HepG2 (cell line): Measurements from ENCODE around the gene EMP2. TPM values are rescaled to one million over a fixed set of nuclear protein-coding genes. Genes with fewer than 3 reads are reported as not detected.

Experiments
- HDAC6 ChIP-seq: fragments of 200-600 bp; sonication (generic); IDR thresholded peaks from 2 replicates; pipeline ENCODE4 v1.7.0; 2017; ENCODE audit warnings: mild to moderate bottlenecking, antibody characterized with exemption, low read length, low read depth
- HOXA5 ChIP-seq: sonication (generic); formaldehyde crosslinking; IDR thresholded peaks from 2 replicates; pipeline ENCODE4 v1.4.0; 2020; ENCODE audit warnings: missing genetic modification reagents
- IRX3 ChIP-seq: sonication (generic); formaldehyde crosslinking; IDR thresholded peaks from 2 replicates; pipeline ENCODE4 v1.8.1; 2023; ENCODE audit warnings: mild to moderate bottlenecking, low read depth, missing genetic modification reagents, borderline replicate concordance
- MAF1 ChIP-seq: sonication (generic); formaldehyde crosslinking; IDR thresholded peaks from 2 replicates; pipeline ENCODE4 v1.5.0; 2020; ENCODE audit warnings: missing genetic modification reagents, borderline replicate concordance
- PAF1 ChIP-seq: IDR thresholded peaks from 2 replicates; pipeline ENCODE4 v1.6.1; 2016; ENCODE audit warnings: missing genetic modification reagents, missing compliant biosample characterization
- PCBP2 ChIP-seq: fragments of 200-400 bp; formaldehyde crosslinking; optimal IDR thresholded peaks from 2 replicates; pipeline ENCODE3; 2018; ENCODE audit warnings: low read length, low read depth; ENCODE audit not compliant: poor library complexity, severe bottlenecking
- TBX2 ChIP-seq: sonication (generic); formaldehyde crosslinking; IDR thresholded peaks from 2 replicates; pipeline ENCODE4 v1.5.0; 2020; ENCODE audit warnings: missing genetic modification reagents, mild to moderate bottlenecking, borderline replicate concordance
- ZNF232 ChIP-seq: sonication (generic); formaldehyde crosslinking; IDR thresholded peaks from 2 replicates; pipeline ENCODE4 v1.4.0; 2020; ENCODE audit warnings: missing genetic modification reagents, borderline replicate concordance
- ZNF546 ChIP-seq: sonication (generic); formaldehyde crosslinking; conservative IDR thresholded peaks from 2 replicates; pipeline ENCODE4 v1.8.1; 2023; ENCODE audit warnings: mild to moderate bottlenecking, missing genetic modification reagents
- ZNF891 ChIP-seq: sonication (generic); formaldehyde crosslinking; IDR thresholded peaks from 2 replicates; pipeline ENCODE4 v1.5.0; 2020; ENCODE audit warnings: mild to moderate bottlenecking, missing genetic modification reagents
- polyA plus RNA-seq, 8 experiments: library from polyadenylated mRNA; depleted of rRNA in 3 of 8; stranded (reverse) in 7 of 8; unstranded in 1 of 8; fragments of >200 nt; fragmentation: Illumina TruSeq in 4 of 8; extraction: Trizol in 4 of 8; gene quantifications; 2 replicates each; pipeline versions ENCODE4 v1.2.1 to v1.2.3, GENCODE V29; 2011 to 2016; ENCODE audit warnings: low read depth in 4 of 8, missing spikeins in 1 of 8, mixed read lengths in 1 of 8; ENCODE audit not compliant: insufficient read depth in 1 of 8
- total RNA-seq, 5 experiments: library from RNA; depleted of rRNA; stranded (reverse); fragments of >200 nt; fragmentation: Illumina TruSeq; extraction: Trizol; gene quantifications; 2 replicates each; pipeline ENCODE4 v1.2.3, GENCODE V29; 2016; ENCODE audit warnings: low read depth in 1 of 5
- TF ChIP-seq, protein P1 (sequence below): sonication (generic); formaldehyde crosslinking; IDR thresholded peaks from 2 replicates; pipeline ENCODE4 v1.4.0; 2020; ENCODE audit warnings: missing genetic modification reagents, borderline replicate concordance
- TF ChIP-seq, protein P2 (sequence below): sonication (generic); formaldehyde crosslinking; IDR thresholded peaks from 2 replicates; pipeline ENCODE4 v1.4.0; 2020; ENCODE audit warnings: missing genetic modification reagents
- TF ChIP-seq, protein P3 (sequence below): sonication (generic); formaldehyde crosslinking; IDR thresholded peaks from 2 replicates; pipeline ENCODE4 v1.4.0; 2020; ENCODE audit warnings: missing genetic modification reagents
- TF ChIP-seq, protein P4 (sequence below), 2 experiments: IDR thresholded peaks; 2 replicates each; pipeline ENCODE4 v1.6.1; 2011 to 2012; ENCODE audit warnings: low read length in 2 of 2, borderline replicate concordance in 1 of 2, low read depth in 1 of 2, mild to moderate bottlenecking in 1 of 2, moderate library complexity in 1 of 2
- TF ChIP-seq, protein P5 (sequence below): sonication (generic); formaldehyde crosslinking; IDR thresholded peaks from 2 replicates; pipeline ENCODE4 v1.5.0; 2020; ENCODE audit warnings: missing genetic modification reagents

The EMP2 gene
- total and polyA plus RNA-seq, 2 of the 13 experiments (the other 11 are each of a cell fraction or from before 2014, with no cell fraction given): 24.6 to 91.2 TPM

DNA sequence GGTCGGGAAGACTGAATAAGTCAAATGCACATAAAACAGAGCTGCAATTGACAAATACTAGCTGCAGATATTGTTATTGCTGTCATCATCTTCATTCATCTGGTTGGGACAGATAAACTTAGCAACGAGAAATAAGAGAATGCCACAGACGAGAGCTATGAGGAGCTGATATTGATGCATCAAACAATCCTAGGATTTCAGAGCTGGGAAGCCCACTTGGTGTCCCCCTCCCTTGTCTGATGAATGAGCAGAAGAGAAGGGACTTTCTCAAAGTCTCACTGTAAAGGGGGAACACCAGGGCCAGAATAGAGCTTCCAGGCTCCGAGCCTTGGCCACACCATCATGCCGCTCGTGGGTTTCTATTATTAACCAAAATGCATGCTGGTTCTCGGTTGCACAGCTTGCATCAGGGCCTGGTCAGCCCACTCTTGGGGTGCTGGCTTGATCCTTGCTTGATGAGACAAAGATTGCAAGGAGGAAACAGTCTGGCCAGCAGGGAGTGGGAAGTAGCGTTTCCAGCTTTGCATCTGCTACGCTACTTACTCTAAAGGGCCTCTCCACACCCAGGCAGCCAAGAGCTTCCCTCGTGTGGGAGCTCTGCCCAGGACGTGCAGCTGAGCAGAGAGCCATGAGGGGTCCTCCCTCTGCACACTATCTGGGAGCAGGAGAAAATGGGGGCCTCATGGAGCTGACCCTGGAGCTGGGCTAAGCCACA is 28.4 kb upstream of the EMP2 start (continued):
- TF ChIP-seq, protein P1, sequence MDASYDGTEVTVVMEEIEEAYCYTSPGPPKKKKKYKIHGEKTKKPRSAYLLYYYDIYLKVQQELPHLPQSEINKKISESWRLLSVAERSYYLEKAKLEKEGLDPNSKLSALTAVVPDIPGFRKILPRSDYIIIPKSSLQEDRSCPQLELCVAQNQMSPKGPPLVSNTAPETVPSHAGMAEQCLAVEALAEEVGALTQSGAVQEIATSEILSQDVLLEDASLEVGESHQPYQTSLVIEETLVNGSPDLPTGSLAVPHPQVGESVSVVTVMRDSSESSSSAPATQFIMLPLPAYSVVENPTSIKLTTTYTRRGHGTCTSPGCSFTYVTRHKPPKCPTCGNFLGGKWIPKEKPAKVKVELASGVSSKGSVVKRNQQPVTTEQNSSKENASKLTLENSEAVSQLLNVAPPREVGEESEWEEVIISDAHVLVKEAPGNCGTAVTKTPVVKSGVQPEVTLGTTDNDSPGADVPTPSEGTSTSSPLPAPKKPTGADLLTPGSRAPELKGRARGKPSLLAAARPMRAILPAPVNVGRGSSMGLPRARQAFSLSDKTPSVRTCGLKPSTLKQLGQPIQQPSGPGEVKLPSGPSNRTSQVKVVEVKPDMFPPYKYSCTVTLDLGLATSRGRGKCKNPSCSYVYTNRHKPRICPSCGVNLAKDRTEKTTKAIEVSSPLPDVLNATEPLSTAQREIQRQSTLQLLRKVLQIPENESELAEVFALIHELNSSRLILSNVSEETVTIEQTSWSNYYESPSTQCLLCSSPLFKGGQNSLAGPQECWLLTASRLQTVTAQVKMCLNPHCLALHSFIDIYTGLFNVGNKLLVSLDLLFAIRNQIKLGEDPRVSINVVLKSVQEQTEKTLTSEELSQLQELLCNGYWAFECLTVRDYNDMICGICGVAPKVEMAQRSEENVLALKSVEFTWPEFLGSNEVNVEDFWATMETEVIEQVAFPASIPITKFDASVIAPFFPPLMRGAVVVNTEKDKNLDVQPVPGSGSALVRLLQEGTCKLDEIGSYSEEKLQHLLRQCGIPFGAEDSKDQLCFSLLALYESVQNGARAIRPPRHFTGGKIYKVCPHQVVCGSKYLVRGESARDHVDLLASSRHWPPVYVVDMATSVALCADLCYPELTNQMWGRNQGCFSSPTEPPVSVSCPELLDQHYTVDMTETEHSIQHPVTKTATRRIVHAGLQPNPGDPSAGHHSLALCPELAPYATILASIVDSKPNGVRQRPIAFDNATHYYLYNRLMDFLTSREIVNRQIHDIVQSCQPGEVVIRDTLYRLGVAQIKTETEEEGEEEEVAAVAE (CRISPR knock-in tag): no peak
- TF ChIP-seq, protein P2, sequence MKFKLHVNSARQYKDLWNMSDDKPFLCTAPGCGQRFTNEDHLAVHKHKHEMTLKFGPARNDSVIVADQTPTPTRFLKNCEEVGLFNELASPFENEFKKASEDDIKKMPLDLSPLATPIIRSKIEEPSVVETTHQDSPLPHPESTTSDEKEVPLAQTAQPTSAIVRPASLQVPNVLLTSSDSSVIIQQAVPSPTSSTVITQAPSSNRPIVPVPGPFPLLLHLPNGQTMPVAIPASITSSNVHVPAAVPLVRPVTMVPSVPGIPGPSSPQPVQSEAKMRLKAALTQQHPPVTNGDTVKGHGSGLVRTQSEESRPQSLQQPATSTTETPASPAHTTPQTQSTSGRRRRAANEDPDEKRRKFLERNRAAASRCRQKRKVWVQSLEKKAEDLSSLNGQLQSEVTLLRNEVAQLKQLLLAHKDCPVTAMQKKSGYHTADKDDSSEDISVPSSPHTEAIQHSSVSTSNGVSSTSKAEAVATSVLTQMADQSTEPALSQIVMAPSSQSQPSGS: 0 out of 2 replicates have a peak, but pooled peaks have one; percentile 18
- TF ChIP-seq ZNF232 (CRISPR knock-in tag) (0 out of 2 replicates have a peak, but pooled peaks have one; percentile 15), MAF1 (CRISPR knock-in tag) (no peak), TBX2 (no peak; the same call in 1 of the 2 replicates), PAF1 (CRISPR knock-in tag) (no peak), IRX3 (no peak), HDAC6 (no peak), PCBP2 (no peak), HOXA5 (no peak), ZNF546 (no peak), ZNF891 (CRISPR knock-in tag) (no peak)
- TF ChIP-seq, protein P3, sequence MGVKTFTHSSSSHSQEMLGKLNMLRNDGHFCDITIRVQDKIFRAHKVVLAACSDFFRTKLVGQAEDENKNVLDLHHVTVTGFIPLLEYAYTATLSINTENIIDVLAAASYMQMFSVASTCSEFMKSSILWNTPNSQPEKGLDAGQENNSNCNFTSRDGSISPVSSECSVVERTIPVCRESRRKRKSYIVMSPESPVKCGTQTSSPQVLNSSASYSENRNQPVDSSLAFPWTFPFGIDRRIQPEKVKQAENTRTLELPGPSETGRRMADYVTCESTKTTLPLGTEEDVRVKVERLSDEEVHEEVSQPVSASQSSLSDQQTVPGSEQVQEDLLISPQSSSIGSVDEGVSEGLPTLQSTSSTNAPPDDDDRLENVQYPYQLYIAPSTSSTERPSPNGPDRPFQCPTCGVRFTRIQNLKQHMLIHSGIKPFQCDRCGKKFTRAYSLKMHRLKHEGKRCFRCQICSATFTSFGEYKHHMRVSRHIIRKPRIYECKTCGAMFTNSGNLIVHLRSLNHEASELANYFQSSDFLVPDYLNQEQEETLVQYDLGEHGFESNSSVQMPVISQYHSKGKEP (CRISPR knock-in tag): no peak
- TF ChIP-seq, protein P4, sequence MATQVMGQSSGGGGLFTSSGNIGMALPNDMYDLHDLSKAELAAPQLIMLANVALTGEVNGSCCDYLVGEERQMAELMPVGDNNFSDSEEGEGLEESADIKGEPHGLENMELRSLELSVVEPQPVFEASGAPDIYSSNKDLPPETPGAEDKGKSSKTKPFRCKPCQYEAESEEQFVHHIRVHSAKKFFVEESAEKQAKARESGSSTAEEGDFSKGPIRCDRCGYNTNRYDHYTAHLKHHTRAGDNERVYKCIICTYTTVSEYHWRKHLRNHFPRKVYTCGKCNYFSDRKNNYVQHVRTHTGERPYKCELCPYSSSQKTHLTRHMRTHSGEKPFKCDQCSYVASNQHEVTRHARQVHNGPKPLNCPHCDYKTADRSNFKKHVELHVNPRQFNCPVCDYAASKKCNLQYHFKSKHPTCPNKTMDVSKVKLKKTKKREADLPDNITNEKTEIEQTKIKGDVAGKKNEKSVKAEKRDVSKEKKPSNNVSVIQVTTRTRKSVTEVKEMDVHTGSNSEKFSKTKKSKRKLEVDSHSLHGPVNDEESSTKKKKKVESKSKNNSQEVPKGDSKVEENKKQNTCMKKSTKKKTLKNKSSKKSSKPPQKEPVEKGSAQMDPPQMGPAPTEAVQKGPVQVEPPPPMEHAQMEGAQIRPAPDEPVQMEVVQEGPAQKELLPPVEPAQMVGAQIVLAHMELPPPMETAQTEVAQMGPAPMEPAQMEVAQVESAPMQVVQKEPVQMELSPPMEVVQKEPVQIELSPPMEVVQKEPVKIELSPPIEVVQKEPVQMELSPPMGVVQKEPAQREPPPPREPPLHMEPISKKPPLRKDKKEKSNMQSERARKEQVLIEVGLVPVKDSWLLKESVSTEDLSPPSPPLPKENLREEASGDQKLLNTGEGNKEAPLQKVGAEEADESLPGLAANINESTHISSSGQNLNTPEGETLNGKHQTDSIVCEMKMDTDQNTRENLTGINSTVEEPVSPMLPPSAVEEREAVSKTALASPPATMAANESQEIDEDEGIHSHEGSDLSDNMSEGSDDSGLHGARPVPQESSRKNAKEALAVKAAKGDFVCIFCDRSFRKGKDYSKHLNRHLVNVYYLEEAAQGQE (IDR thresholded peaks at IDR 0.05; ENCODE audit: borderline replicate concordance in 1 of 2, low read depth in 1 of 2, low read length in 2 of 2): no peak
- TF ChIP-seq, protein P5, sequence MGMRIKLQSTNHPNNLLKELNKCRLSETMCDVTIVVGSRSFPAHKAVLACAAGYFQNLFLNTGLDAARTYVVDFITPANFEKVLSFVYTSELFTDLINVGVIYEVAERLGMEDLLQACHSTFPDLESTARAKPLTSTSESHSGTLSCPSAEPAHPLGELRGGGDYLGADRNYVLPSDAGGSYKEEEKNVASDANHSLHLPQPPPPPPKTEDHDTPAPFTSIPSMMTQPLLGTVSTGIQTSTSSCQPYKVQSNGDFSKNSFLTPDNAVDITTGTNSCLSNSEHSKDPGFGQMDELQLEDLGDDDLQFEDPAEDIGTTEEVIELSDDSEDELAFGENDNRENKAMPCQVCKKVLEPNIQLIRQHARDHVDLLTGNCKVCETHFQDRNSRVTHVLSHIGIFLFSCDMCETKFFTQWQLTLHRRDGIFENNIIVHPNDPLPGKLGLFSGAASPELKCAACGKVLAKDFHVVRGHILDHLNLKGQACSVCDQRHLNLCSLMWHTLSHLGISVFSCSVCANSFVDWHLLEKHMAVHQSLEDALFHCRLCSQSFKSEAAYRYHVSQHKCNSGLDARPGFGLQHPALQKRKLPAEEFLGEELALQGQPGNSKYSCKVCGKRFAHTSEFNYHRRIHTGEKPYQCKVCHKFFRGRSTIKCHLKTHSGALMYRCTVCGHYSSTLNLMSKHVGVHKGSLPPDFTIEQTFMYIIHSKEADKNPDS: no peak
